ENCODE results near the gene PRELP.

The PRELP gene

DNA sequence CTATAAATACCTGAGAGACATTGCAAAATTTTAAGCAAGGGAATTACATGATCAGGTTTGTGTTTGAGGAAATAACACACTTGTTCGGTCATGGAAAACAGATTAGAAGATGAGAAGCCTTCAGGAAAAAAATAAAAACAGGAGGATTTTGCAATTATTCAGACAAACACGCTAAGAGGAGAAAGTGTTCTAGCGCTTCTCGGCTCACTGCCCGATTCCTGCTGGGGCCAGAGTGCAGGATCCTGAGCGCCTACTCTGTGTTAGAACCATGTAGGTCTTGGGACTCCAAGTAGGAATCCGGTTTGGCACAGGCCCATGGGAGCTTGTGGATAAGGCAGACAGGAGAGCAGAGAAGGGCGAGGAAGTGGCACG is 8.1 kb upstream of the PRELP start:
- DNase-seq (ENCODE audit: extremely low read depth, low read depth): no peak
- TF ChIP-seq, protein P1, sequence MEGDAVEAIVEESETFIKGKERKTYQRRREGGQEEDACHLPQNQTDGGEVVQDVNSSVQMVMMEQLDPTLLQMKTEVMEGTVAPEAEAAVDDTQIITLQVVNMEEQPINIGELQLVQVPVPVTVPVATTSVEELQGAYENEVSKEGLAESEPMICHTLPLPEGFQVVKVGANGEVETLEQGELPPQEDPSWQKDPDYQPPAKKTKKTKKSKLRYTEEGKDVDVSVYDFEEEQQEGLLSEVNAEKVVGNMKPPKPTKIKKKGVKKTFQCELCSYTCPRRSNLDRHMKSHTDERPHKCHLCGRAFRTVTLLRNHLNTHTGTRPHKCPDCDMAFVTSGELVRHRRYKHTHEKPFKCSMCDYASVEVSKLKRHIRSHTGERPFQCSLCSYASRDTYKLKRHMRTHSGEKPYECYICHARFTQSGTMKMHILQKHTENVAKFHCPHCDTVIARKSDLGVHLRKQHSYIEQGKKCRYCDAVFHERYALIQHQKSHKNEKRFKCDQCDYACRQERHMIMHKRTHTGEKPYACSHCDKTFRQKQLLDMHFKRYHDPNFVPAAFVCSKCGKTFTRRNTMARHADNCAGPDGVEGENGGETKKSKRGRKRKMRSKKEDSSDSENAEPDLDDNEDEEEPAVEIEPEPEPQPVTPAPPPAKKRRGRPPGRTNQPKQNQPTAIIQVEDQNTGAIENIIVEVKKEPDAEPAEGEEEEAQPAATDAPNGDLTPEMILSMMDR (IDR thresholded peaks at IDR 0.05; ENCODE audit: low read depth, low read length): no peak

DNA sequence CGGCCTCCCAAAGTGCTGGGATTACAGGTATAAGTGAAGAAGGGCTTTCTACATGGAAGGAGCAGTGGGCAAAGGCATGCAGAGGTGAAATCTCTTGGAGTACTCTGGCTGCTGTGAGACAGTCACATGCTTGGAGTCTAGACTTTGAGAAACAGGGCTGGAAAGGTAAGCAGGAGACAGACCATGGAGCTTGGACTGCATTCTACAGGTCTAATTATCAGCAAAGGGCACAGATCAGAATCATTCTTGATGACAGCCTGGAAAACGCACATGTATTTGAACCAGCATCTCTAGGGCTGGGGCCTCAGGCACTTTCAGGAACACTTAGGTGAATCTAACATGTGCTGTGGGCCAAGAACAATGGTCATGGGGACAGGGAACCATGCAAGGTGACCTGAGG is 7.3 kb upstream of the PRELP start:
- TF ChIP-seq, protein P1 (IDR thresholded peaks at IDR 0.05; ENCODE audit: low read depth, low read length): no peak
- DNase-seq (ENCODE audit: extremely low read depth, low read depth): no peak

GRCh38 chr1:203470240-203470639 is 5.4 kb upstream of the PRELP start:
- DNase-seq (ENCODE audit: extremely low read depth, low read depth): no peak
- TF ChIP-seq, protein P1 (IDR thresholded peaks at IDR 0.05; ENCODE audit: low read depth, low read length): no peak

- TF ChIP-seq, protein P1 (IDR thresholded peaks at IDR 0.05; ENCODE audit: low read depth, low read length): no peak
- DNase-seq (ENCODE audit: extremely low read depth, low read depth): no peak
Observed at GRCh38 chr1:203471841-203472240, 3.8 kb upstream of the PRELP start.

DNA sequence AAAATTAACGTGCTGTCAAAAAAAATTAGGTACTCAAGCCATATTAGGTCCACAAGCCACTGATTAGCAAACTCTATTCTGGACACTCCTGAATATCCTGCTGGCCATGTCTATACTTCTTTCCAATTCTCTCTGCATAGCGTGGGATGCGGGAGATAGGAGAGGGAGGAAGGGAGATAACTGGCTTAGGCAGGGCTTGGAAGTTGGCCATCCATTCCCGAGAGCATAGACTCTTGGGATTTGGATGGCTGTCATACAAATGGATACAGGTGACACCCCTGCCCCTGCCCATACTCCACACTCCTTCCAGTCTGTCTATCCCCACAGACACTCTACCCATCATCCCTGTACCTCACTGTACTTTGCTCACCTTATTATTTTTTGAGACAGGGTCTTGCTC is 2.3 kb upstream of the PRELP start:
- TF ChIP-seq, protein P1 (IDR thresholded peaks at IDR 0.05; ENCODE audit: low read depth, low read length): no peak
- DNase-seq (ENCODE audit: extremely low read depth, low read depth): no peak

DNA sequence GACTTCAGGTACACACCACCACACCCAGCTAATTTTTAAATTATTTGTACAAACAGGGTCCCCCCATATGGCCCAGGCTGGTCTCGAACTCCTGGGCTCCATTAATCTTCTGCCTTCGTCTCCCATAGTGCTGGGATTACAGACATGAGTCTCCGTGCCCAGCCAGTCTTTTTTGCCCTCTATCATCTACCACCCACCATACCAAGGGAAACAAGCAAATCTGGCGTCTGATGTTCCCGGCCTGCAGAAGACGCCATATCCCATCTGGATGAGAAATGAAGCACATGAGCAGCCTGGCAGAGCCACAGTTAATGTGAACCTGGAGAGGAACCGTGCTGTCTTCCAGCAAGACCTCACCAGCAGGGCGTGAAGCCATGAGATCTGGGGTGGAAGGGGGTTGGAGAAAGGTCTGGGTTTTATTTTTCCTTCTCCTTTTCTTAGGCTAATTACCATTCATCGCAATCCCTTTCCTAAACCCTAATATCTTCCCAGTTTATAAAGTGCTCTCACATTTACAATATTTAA is 1.8 kb upstream of the PRELP start:
- DNase-seq (ENCODE audit: extremely low read depth, low read depth): no peak
- TF ChIP-seq, protein P1 (IDR thresholded peaks at IDR 0.05; ENCODE audit: low read depth, low read length): no peak

- DNase-seq (ENCODE audit: extremely low read depth, low read depth): no peak
Observed at GRCh38 chr1:203476216-203476814, 709 bp downstream of the PRELP start.

More at GRCh38 chr1:203476216-203476814, 709 bp downstream of the PRELP start:
- TF ChIP-seq, protein P1 (IDR thresholded peaks at IDR 0.05; ENCODE audit: low read depth, low read length): no peak
